ENCODE data around the gene LYRM7. TPM values are rescaled to one million over a fixed set of nuclear protein-coding genes. Genes with fewer than 3 reads are reported as not detected.

Gene LYRM7
- total RNA-seq, 1 donor from 2014 or later: 13.6 TPM

GRCh38 chr5:131151216-131151615 is 19.5 kb upstream of the LYRM7 start:
- Histone ChIP-seq H3K4me1 (ENCODE audit: control insufficient read depth in 3 of 3, insufficient read depth in 3 of 3, low read length in 3 of 3) (no peaks in the 10 kb centered on the region), H3K27me3 (ENCODE audit: control insufficient read depth in 3 of 3, insufficient read depth in 3 of 3, low read length in 3 of 3) (no peaks in the 10 kb centered on the region), H3K9me3 (ENCODE audit: control insufficient read depth in 3 of 3, low read length in 3 of 3) (no peaks in the 10 kb centered on the region), H3K27ac (ENCODE audit: low read depth, low read length) (no peak overlapping the region), H3K36me3 (ENCODE audit: control insufficient read depth in 3 of 3, insufficient read depth in 3 of 3, low read length in 3 of 3) (no peaks in the 10 kb centered on the region), H3K9ac (ENCODE audit: low read depth in 1 of 3, low read length in 3 of 3) (no peak overlapping the region), H3K4me3 (ENCODE audit: low read length in 3 of 3) (no peak overlapping the region)

DNA sequence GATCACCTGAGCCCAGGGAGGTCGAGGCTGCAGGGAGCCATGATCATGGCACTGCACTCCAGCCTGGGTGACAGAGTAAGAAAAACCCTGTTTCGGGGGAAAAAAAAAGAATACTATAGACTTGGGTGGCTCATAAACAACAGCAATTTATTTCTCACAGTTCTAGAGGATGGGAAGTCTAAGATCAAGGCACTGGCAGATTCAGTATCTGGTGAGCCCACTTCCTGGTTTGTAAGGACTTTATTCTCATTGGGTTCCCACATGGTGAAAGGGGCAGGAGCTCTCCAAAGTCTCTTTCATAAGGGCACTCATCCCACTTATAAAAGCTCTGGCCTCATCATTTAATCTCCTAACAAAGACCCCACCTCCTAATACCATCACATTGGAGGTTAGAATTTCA is 14.4 kb upstream of the LYRM7 start:
- H3K4me3 ChIP-seq (ENCODE audit: low read length in 3 of 3): no peak overlapping the region
- H3K27ac ChIP-seq (ENCODE audit: low read depth, low read length): no peak overlapping the region
- H3K36me3 ChIP-seq (ENCODE audit: control insufficient read depth in 3 of 3, insufficient read depth in 3 of 3, low read length in 3 of 3): peaks cover 13 to 26% (median 23%) of the 10 kb centered on the region in 3 donors
- no peaks in the 10 kb centered on the region for H3K9me3 ChIP-seq (ENCODE audit: control insufficient read depth in 3 of 3, low read length in 3 of 3)
- H3K9ac ChIP-seq (ENCODE audit: low read depth in 1 of 3, low read length in 3 of 3): no peak overlapping the region
- H3K4me1 ChIP-seq (ENCODE audit: control insufficient read depth in 3 of 3, insufficient read depth in 3 of 3, low read length in 3 of 3): no peaks in the 10 kb centered on the region
- H3K27me3 ChIP-seq (ENCODE audit: control insufficient read depth in 3 of 3, insufficient read depth in 3 of 3, low read length in 3 of 3): no peaks in the 10 kb centered on the region

- H3K4me3 ChIP-seq (ENCODE audit: low read length in 3 of 3): no peak overlapping the region
- H3K27ac ChIP-seq (ENCODE audit: low read depth, low read length): no peak overlapping the region
- no peak overlapping the region for H3K9ac ChIP-seq (ENCODE audit: low read depth in 1 of 3, low read length in 3 of 3)
- H3K4me1 ChIP-seq (ENCODE audit: control insufficient read depth in 3 of 3, insufficient read depth in 3 of 3, low read length in 3 of 3): no peaks in the 10 kb centered on the region
- no peaks in the 10 kb centered on the region for H3K27me3 ChIP-seq (ENCODE audit: control insufficient read depth in 3 of 3, insufficient read depth in 3 of 3, low read length in 3 of 3)
- H3K9me3 ChIP-seq (ENCODE audit: control insufficient read depth in 3 of 3, low read length in 3 of 3): no peaks in the 10 kb centered on the region
- H3K36me3 ChIP-seq (ENCODE audit: control insufficient read depth in 3 of 3, insufficient read depth in 3 of 3, low read length in 3 of 3): peaks cover 17 to 31% (median 26%) of the 10 kb centered on the region in 3 donors
Measured at GRCh38 chr5:131156957-131157356, 13.8 kb upstream of the LYRM7 start.

- Histone ChIP-seq H3K4me3 (ENCODE audit: low read length in 3 of 3) (no peak overlapping the region), H3K36me3 (ENCODE audit: control insufficient read depth in 3 of 3, insufficient read depth in 3 of 3, low read length in 3 of 3) (peaks cover 20 to 38% (median 32%) of the 10 kb centered on the region in 3 donors), H3K4me1 (ENCODE audit: control insufficient read depth in 3 of 3, insufficient read depth in 3 of 3, low read length in 3 of 3) (peaks cover 5 to 9% (median 7%) of the 10 kb centered on the region in 3 donors), H3K27me3 (ENCODE audit: control insufficient read depth in 3 of 3, insufficient read depth in 3 of 3, low read length in 3 of 3) (no peaks in the 10 kb centered on the region), H3K9me3 (ENCODE audit: control insufficient read depth in 3 of 3, low read length in 3 of 3) (no peaks in the 10 kb centered on the region), H3K9ac (ENCODE audit: low read depth in 1 of 3, low read length in 3 of 3) (no peak overlapping the region), H3K27ac (ENCODE audit: low read depth, low read length) (no peak overlapping the region)
Measured at GRCh38 chr5:131160134-131160533, 10.6 kb upstream of the LYRM7 start.

GRCh38 chr5:131163276-131164119 is 7.2 kb upstream of the LYRM7 start:
- peak overlapping the region; percentile 95 for H3K27ac ChIP-seq (ENCODE audit: low read depth, low read length)
- H3K27me3 ChIP-seq (ENCODE audit: control insufficient read depth in 3 of 3, insufficient read depth in 3 of 3, low read length in 3 of 3): no peaks in the 10 kb centered on the region
- peaks cover 20 to 34% (median 31%) of the 10 kb centered on the region in 3 donors for H3K36me3 ChIP-seq (ENCODE audit: control insufficient read depth in 3 of 3, insufficient read depth in 3 of 3, low read length in 3 of 3)
- peak overlapping the region; percentile 90 to 95 (median 92) for H3K9ac ChIP-seq (ENCODE audit: low read depth in 1 of 3, low read length in 3 of 3)
- peak overlapping the region in 2 of 3 donors; percentile 82 to 91 for H3K4me3 ChIP-seq (ENCODE audit: low read length in 3 of 3)
- H3K4me1 ChIP-seq (ENCODE audit: control insufficient read depth in 3 of 3, insufficient read depth in 3 of 3, low read length in 3 of 3): peaks cover 5 to 15% (median 7%) of the 10 kb centered on the region in 3 donors
- no peaks in the 10 kb centered on the region for H3K9me3 ChIP-seq (ENCODE audit: control insufficient read depth in 3 of 3, low read length in 3 of 3)

GRCh38 chr5:131164191-131165118 is 6.3 kb upstream of the LYRM7 start:
- Histone ChIP-seq H3K4me3 (ENCODE audit: low read length in 3 of 3) (peak overlapping the region; percentile 82 to 95 (median 95)), H3K27ac (ENCODE audit: low read depth, low read length) (peak overlapping the region; percentile 95), H3K4me1 (ENCODE audit: control insufficient read depth in 3 of 3, insufficient read depth in 3 of 3, low read length in 3 of 3) (peaks cover 5 to 15% (median 7%) of the 10 kb centered on the region in 3 donors), H3K36me3 (ENCODE audit: control insufficient read depth in 3 of 3, insufficient read depth in 3 of 3, low read length in 3 of 3) (peaks cover 14 to 28% (median 22%) of the 10 kb centered on the region in 3 donors), H3K9me3 (ENCODE audit: control insufficient read depth in 3 of 3, low read length in 3 of 3) (no peaks in the 10 kb centered on the region), H3K27me3 (ENCODE audit: control insufficient read depth in 3 of 3, insufficient read depth in 3 of 3, low read length in 3 of 3) (no peaks in the 10 kb centered on the region), H3K9ac (ENCODE audit: low read depth in 1 of 3, low read length in 3 of 3) (peak overlapping the region; percentile 90 to 95 (median 92))

GRCh38 chr5:131165119-131165727 is 5.5 kb upstream of the LYRM7 start, which contains the start of gene HINT1:
Gene HINT1, minus strand, starts transcription at chr5:131165256. Its CDS starts 51 bp downstream, at chr5:131165205.
- H3K36me3 ChIP-seq (ENCODE audit: control insufficient read depth in 3 of 3, insufficient read depth in 3 of 3, low read length in 3 of 3): peaks cover 14 to 23% (median 19%) of the 10 kb centered on the region in 3 donors
- no peaks in the 10 kb centered on the region for H3K27me3 ChIP-seq (ENCODE audit: control insufficient read depth in 3 of 3, insufficient read depth in 3 of 3, low read length in 3 of 3)
- H3K4me3 ChIP-seq (ENCODE audit: low read length in 3 of 3): peak within 1 kb of the TSS; percentile 82 to 95 (median 95)
- peaks cover 8 to 19% (median 11%) of the 10 kb centered on the region in 3 donors for H3K4me1 ChIP-seq (ENCODE audit: control insufficient read depth in 3 of 3, insufficient read depth in 3 of 3, low read length in 3 of 3)
- peak within 1 kb of the TSS; percentile 95 for H3K27ac ChIP-seq (ENCODE audit: low read depth, low read length)
- H3K9me3 ChIP-seq (ENCODE audit: control insufficient read depth in 3 of 3, low read length in 3 of 3): no peaks in the 10 kb centered on the region
- H3K9ac ChIP-seq (ENCODE audit: low read depth in 1 of 3, low read length in 3 of 3): peak within 1 kb of the TSS; percentile 90 to 95 (median 92)

GRCh38 chr5:131167615-131168014 is 3.1 kb upstream of the LYRM7 start:
- Histone ChIP-seq H3K27ac (ENCODE audit: low read depth, low read length) (no peak overlapping the region), H3K9ac (ENCODE audit: low read depth in 1 of 3, low read length in 3 of 3) (no peak overlapping the region), H3K4me3 (ENCODE audit: low read length in 3 of 3) (no peak overlapping the region), H3K4me1 (ENCODE audit: control insufficient read depth in 3 of 3, insufficient read depth in 3 of 3, low read length in 3 of 3) (peaks cover 17 to 28% (median 27%) of the 10 kb centered on the region in 3 donors), H3K9me3 (ENCODE audit: control insufficient read depth in 3 of 3, low read length in 3 of 3) (no peaks in the 10 kb centered on the region), H3K36me3 (ENCODE audit: control insufficient read depth in 3 of 3, insufficient read depth in 3 of 3, low read length in 3 of 3) (peaks cover 0 to under 1% (median 0%) of the 10 kb centered on the region in 3 donors), H3K27me3 (ENCODE audit: control insufficient read depth in 3 of 3, insufficient read depth in 3 of 3, low read length in 3 of 3) (no peaks in the 10 kb centered on the region)

DNA sequence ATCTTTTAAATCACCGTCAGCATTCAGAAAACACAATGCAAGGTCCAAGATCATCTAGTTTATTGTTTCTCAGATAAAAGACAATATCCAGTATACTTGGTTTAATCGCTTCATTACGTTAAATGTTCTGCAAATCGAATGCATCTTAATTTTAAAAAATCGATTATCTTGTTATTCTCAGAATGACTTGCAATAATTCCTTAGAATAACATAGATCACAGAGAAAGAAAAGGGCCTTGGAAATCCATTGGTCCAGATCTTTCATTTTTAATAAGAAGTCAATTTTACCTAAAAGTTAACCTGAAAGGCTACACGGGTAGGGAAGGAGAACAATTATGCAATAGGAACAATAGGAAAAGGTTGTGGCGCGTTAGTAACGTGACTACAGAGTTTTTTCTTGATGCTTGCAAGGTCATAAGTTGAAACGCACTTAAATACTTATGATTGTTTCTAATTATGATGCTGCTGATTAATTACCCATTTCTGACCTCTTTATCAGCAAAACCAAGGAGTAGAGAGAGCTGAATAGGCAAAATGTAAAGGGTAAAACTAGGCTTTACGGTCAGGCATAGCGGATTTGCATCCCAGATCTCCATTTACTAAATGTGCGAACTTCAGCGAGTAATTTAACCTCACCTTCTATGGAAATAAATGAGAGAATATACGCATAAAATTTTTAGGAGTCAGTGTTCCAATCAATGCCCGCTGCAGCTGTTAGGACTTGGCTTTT is 769 bp upstream of the LYRM7 start:
- H3K9ac ChIP-seq (ENCODE audit: low read depth in 1 of 3, low read length in 3 of 3): peak overlapping the region; percentile 66 to 86 (median 80)
- H3K4me1 ChIP-seq (ENCODE audit: control insufficient read depth in 3 of 3, insufficient read depth in 3 of 3, low read length in 3 of 3): peaks cover 12 to 21% (median 19%) of the 10 kb centered on the region in 3 donors
- no peaks in the 10 kb centered on the region for H3K9me3 ChIP-seq (ENCODE audit: control insufficient read depth in 3 of 3, low read length in 3 of 3)
- peak overlapping the region; percentile 93 to 96 (median 94) for H3K4me3 ChIP-seq (ENCODE audit: low read length in 3 of 3)
- no peaks in the 10 kb centered on the region for H3K27me3 ChIP-seq (ENCODE audit: control insufficient read depth in 3 of 3, insufficient read depth in 3 of 3, low read length in 3 of 3)
- no peaks in the 10 kb centered on the region for H3K36me3 ChIP-seq (ENCODE audit: control insufficient read depth in 3 of 3, insufficient read depth in 3 of 3, low read length in 3 of 3)
- peak overlapping the region; percentile 73 for H3K27ac ChIP-seq (ENCODE audit: low read depth, low read length)

Measured in skeletal muscle tissue (tissue), 4 donors.